ENCODE results near the gene CA7. TPM values are rescaled to one million over a fixed set of nuclear protein-coding genes. Genes with fewer than 3 reads are reported as not detected.

Gene CA7
- total RNA-seq, 4 donors from 2014 or later, result not detected

DNA sequence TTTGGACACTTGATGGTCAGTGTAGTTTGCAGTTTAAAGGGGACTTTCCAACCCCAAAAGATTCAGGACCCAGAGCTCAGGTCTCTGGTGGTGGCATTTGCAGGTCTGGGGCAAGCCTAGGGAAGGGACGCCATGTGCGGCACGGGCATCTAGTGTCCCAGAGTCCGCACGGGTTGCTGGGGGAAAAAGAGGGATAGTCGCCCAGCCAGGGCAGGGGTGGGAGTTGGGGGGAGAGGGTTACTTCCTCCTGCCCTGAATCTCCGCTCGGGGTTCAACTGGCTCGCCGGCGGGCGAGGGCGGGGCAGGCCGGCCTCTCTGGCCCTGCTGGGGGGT lies 239 bp upstream of the CA7 start:
- ATAC-seq, result no peak
- no peaks in the 10 kb centered on the region for H3K9me3 ChIP-seq
- 60% methylated on average over 1 of the region's 14 CpGs; no CpG with 5 or more reads in 1 of the 2 donors for WGBS, 2 donors (ENCODE audit: low coverage in 1 of 2)
- H3K4me1 ChIP-seq, result peaks cover 0 to 18% (median 12%) of the 10 kb centered on the region in 3 donors
- H3K27ac ChIP-seq, result no peak overlapping the region
- peaks cover 50% of the 10 kb centered on the region for H3K27me3 ChIP-seq
- H3K4me3 ChIP-seq, result peak overlapping the region in 1 of 2 donors; percentile 53
- H3K36me3 ChIP-seq, result no peaks in the 10 kb centered on the region
- TF ChIP-seq POLR2AphosphoS5 (IDR thresholded peaks at IDR 0.05) (no peak), EP300 (IDR thresholded peaks at IDR 0.05) (no peak), POLR2A (IDR thresholded peaks at IDR 0.05) (no peak)
- TF ChIP-seq, protein P1, sequence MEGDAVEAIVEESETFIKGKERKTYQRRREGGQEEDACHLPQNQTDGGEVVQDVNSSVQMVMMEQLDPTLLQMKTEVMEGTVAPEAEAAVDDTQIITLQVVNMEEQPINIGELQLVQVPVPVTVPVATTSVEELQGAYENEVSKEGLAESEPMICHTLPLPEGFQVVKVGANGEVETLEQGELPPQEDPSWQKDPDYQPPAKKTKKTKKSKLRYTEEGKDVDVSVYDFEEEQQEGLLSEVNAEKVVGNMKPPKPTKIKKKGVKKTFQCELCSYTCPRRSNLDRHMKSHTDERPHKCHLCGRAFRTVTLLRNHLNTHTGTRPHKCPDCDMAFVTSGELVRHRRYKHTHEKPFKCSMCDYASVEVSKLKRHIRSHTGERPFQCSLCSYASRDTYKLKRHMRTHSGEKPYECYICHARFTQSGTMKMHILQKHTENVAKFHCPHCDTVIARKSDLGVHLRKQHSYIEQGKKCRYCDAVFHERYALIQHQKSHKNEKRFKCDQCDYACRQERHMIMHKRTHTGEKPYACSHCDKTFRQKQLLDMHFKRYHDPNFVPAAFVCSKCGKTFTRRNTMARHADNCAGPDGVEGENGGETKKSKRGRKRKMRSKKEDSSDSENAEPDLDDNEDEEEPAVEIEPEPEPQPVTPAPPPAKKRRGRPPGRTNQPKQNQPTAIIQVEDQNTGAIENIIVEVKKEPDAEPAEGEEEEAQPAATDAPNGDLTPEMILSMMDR (IDR thresholded peaks at IDR 0.05), result no peak

DNA sequence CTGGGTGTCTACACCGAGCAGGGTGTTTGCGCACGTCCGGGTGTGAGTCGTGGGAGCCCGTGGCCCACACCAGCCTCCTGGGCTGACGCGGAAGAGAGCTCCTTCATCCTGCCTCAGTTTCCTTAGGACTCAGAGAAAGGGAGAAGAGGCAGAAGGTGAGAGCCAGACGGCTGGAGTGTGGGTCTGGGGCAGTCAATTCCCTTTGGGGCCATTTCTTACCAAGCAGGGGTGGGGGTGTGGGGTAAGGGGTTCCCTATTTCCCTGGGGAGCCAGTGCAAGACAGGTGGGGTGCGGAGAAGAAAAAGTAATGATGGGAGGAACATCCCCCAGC lies 831 bp downstream of the CA7 start:
- no peak for TF ChIP-seq POLR2A (IDR thresholded peaks at IDR 0.05)
- no peak for TF ChIP-seq EP300 (IDR thresholded peaks at IDR 0.05)
- TF ChIP-seq, protein P1 (IDR thresholded peaks at IDR 0.05), result no peak
- TF ChIP-seq POLR2AphosphoS5 (IDR thresholded peaks at IDR 0.05), result no peak
- Histone ChIP-seq H3K27ac (no peak overlapping the region), H3K4me1 (peaks cover 0 to 18% (median 12%) of the 10 kb centered on the region in 3 donors), H3K27me3 (peaks cover 50% of the 10 kb centered on the region), H3K9me3 (no peaks in the 10 kb centered on the region), H3K4me3 (peak overlapping the region in 1 of 2 donors; percentile 53), H3K36me3 (no peaks in the 10 kb centered on the region)
- 42 to 83% methylated on average over 1 to 2 of the region's 10 CpGs for WGBS, 2 donors (ENCODE audit: low coverage in 1 of 2)
- ATAC-seq, result no peak

- peaks cover 56% of the 10 kb centered on the region for H3K27me3 ChIP-seq
- H3K36me3 ChIP-seq, result no peaks in the 10 kb centered on the region
- no peak for ATAC-seq
- WGBS, 2 donors (ENCODE audit: low coverage in 1 of 2), result 35% methylated on average over 7 of the region's 9 CpGs; no CpG with 5 or more reads in 1 of the 2 donors
- H3K9me3 ChIP-seq, result no peaks in the 10 kb centered on the region
- no peak overlapping the region for H3K4me3 ChIP-seq
- peaks cover 0 to 18% (median 12%) of the 10 kb centered on the region in 3 donors for H3K4me1 ChIP-seq
- no peak overlapping the region for H3K27ac ChIP-seq
- no peak for TF ChIP-seq POLR2AphosphoS5 (IDR thresholded peaks at IDR 0.05)
- no peak for TF ChIP-seq POLR2A (IDR thresholded peaks at IDR 0.05)
- TF ChIP-seq, protein P1 (IDR thresholded peaks at IDR 0.05), result no peak
- TF ChIP-seq EP300 (IDR thresholded peaks at IDR 0.05), result no peak
These were observed 1.6 kb downstream of the CA7 start for GRCh38 chr16:66845791-66846221.

DNA sequence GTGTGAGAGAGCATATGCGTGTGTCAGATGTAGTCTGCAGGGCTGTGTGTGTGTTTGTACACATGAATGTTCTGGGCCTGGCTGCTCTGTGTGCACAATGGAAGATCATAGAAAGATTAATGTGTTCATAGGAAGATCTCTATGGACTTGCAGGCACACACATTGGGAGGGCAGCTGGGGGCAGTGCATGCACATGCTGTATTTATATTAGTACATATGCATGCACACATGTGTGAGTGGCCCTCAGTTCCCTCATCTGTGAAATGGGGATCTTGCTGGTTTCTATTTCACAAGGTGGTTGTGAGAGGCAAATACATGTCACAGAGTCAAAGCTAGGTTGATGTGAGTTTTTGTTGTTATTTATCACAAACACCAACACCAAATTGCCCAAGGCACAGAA lies 2.1 kb downstream of the CA7 start:
- 67 to 80% methylated on average over 1 of the region's 1 CpG for WGBS, 2 donors (ENCODE audit: low coverage in 1 of 2)
- TF ChIP-seq EP300 (IDR thresholded peaks at IDR 0.05), result no peak
- TF ChIP-seq, protein P1 (IDR thresholded peaks at IDR 0.05), result no peak
- TF ChIP-seq POLR2A (IDR thresholded peaks at IDR 0.05), result no peak
- TF ChIP-seq POLR2AphosphoS5 (IDR thresholded peaks at IDR 0.05), result no peak
- no peak overlapping the region for H3K4me3 ChIP-seq
- no peak overlapping the region for H3K27ac ChIP-seq
- peaks cover 0 to 18% (median 12%) of the 10 kb centered on the region in 3 donors for H3K4me1 ChIP-seq
- no peak for ATAC-seq
- H3K9me3 ChIP-seq, result no peaks in the 10 kb centered on the region
- no peaks in the 10 kb centered on the region for H3K36me3 ChIP-seq
- peaks cover 56% of the 10 kb centered on the region for H3K27me3 ChIP-seq

- H3K27me3 ChIP-seq, result peaks cover 56% of the 10 kb centered on the region
- 93% methylated on average over 2 of the region's 6 CpGs; no CpG with 5 or more reads in 1 of the 2 donors for WGBS, 2 donors (ENCODE audit: low coverage in 1 of 2)
- no peak overlapping the region for H3K27ac ChIP-seq
- peaks cover 0 to 18% (median 12%) of the 10 kb centered on the region in 3 donors for H3K4me1 ChIP-seq
- no peak overlapping the region for H3K4me3 ChIP-seq
- no peaks in the 10 kb centered on the region for H3K36me3 ChIP-seq
- H3K9me3 ChIP-seq, result no peaks in the 10 kb centered on the region
- TF ChIP-seq EP300 (IDR thresholded peaks at IDR 0.05) (no peak), POLR2AphosphoS5 (IDR thresholded peaks at IDR 0.05) (no peak), POLR2A (IDR thresholded peaks at IDR 0.05) (no peak)
- TF ChIP-seq, protein P1 (IDR thresholded peaks at IDR 0.05), result no peak
- ATAC-seq, result no peak
These were observed 2.6 kb downstream of the CA7 start for GRCh38 chr16:66846831-66847230.
